T-helper 1 cell treated with Interleukin-12 subunit alpha and Interleukin-12 subunit beta and Interleukin-4 antibody, amounts not matched to agents 30 μg/mL and 1 μg/mL, for 36 hours (primary cell): ENCODE measurements around the gene FRMPD4.
"Not testable (repeated sequence)": the region's sequence is repeated elsewhere in the genome, so short reads cannot be mapped to it uniquely, and the experiment has no call there.

Experiments used
- H3K27ac Mint-ChIP-seq: one replicate; pipeline ENCODE4 v1.8.0; 2021; ENCODE audit warnings: mild to moderate bottlenecking, mixed read lengths
- H3K27me3 Mint-ChIP-seq: one replicate; pipeline ENCODE4 v1.8.0; 2021; ENCODE audit warnings: low read depth, mixed read lengths
- H3K36me3 Mint-ChIP-seq: one replicate; pipeline ENCODE4 v1.8.0; 2021; ENCODE audit warnings: low read depth, mixed read lengths
- H3K4me1 Mint-ChIP-seq: one replicate; pipeline ENCODE4 v1.8.0; 2021; ENCODE audit warnings: low read depth, mixed read lengths
- H3K4me3 Mint-ChIP-seq: one replicate; pipeline ENCODE4 v1.8.0; 2021; ENCODE audit warnings: mild to moderate bottlenecking, moderate library complexity, mixed read lengths
- H3K9me3 Mint-ChIP-seq: one replicate; pipeline ENCODE4 v1.8.0; 2021; ENCODE audit warnings: mixed read lengths

FRMPD4 gene

DNA sequence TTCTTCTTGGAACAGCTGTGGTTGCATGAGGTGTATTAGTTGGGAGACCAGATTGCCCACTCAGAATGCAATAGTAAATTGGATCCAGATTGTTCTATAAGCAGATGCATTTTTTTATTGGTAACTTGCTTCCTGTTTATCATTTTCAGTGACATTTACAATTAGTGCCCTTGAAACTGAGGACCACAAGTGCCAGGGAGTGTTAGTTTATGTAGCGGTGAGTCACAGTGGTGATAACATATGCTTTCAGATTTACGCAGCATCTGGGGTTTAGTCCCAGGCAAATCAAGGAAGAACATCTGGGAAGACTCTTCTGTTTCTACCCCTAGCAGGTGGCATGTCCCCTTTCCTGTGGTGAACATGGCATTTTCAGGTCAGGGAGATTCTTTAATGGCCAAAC lies 24.1 kb downstream of the FRMPD4 start:
- H3K27ac Mint-ChIP-seq: no peak overlapping the region
- H3K27me3 Mint-ChIP-seq: no peaks in the 10 kb centered on the region
- no peaks in the 10 kb centered on the region for H3K9me3 Mint-ChIP-seq
- H3K36me3 Mint-ChIP-seq: no peaks in the 10 kb centered on the region
- no peak overlapping the region for H3K4me3 Mint-ChIP-seq
- H3K4me1 Mint-ChIP-seq: no peaks in the 10 kb centered on the region

DNA sequence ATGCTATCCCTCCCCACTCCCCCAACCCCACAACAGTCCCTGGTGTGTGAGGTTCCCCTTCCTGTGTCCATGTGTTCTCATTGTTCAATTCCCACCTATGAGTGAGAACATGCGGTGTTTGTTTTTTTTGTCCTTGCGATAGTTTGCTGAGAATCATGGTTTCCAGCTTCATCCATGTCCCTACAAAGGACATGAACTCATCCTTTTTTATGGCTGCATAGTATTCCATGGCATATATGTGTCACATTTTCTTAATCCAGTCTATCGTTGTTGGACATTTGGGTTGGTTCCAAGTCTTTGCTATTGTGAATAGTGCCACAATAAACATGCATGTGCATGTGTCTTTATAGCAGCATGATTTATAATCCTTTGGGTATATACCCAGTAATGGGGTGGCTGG lies 25.9 kb downstream of the FRMPD4 start:
- H3K4me3 Mint-ChIP-seq, H3K4me1 Mint-ChIP-seq, H3K27ac Mint-ChIP-seq, H3K36me3 Mint-ChIP-seq, H3K27me3 Mint-ChIP-seq, H3K9me3 Mint-ChIP-seq: not testable (repeated sequence)

DNA sequence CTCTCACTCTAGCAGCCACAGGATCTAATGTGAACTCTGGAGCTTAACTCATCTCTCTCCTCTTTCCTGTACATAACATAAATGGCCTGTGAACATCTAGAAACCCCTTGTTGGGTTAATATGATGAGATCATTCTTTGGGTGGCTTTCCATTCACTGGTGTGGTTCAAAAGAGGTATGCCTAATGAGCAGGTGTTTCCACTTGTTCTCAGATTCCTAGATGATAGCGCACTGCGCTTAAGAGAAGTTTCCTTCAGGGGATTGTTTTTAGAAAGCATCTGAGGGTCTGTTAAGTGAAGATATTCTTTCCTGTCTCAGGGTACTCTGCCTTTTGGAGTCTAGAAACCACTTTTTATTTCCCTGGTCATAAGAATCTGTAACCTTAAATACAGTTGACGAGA lies 32.5 kb downstream of the FRMPD4 start:
- Mint-ChIP-seq H3K27ac (no peak overlapping the region), H3K4me3 (no peak overlapping the region), H3K9me3 (no peaks in the 10 kb centered on the region), H3K4me1 (no peaks in the 10 kb centered on the region), H3K36me3 (no peaks in the 10 kb centered on the region), H3K27me3 (no peaks in the 10 kb centered on the region)

GRCh38 chrX:12174358-12174757 lies 36.1 kb downstream of the FRMPD4 start:
- H3K36me3 Mint-ChIP-seq: no peaks in the 10 kb centered on the region
- no peaks in the 10 kb centered on the region for H3K27me3 Mint-ChIP-seq
- no peak overlapping the region for H3K27ac Mint-ChIP-seq
- no peaks in the 10 kb centered on the region for H3K9me3 Mint-ChIP-seq
- H3K4me1 Mint-ChIP-seq: no peaks in the 10 kb centered on the region
- no peak overlapping the region for H3K4me3 Mint-ChIP-seq

GRCh38 chrX:12197030-12197429 lies 58.8 kb downstream of the FRMPD4 start:
- H3K27me3 Mint-ChIP-seq: no peaks in the 10 kb centered on the region
- H3K4me1 Mint-ChIP-seq: no peaks in the 10 kb centered on the region
- no peaks in the 10 kb centered on the region for H3K36me3 Mint-ChIP-seq
- no peak overlapping the region for H3K4me3 Mint-ChIP-seq
- H3K9me3 Mint-ChIP-seq: no peaks in the 10 kb centered on the region
- H3K27ac Mint-ChIP-seq: no peak overlapping the region

DNA sequence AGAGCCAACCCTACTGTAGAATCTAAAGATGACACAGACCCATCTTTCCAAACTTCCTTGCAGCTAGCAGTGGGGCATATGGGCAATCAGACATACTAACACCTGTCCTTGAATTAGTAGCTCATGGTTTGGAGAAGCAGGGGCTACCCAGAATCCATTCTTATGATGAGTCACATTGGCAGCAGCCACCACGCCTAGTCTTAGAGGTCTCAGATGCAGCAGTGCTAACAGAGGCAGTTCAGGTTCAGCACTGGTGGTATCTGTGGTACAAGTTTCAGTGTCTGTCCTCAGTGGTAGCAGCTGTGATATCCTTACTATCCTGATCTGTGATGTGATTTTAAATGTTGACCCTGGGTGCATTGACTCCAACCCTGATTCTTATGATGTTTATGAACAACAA lies 68.1 kb downstream of the FRMPD4 start:
- no peak overlapping the region for H3K4me3 Mint-ChIP-seq
- H3K36me3 Mint-ChIP-seq: no peaks in the 10 kb centered on the region
- H3K9me3 Mint-ChIP-seq: no peaks in the 10 kb centered on the region
- no peaks in the 10 kb centered on the region for H3K4me1 Mint-ChIP-seq
- no peaks in the 10 kb centered on the region for H3K27me3 Mint-ChIP-seq
- H3K27ac Mint-ChIP-seq: no peak overlapping the region

- Mint-ChIP-seq H3K4me1 (no peaks in the 10 kb centered on the region), H3K36me3 (no peaks in the 10 kb centered on the region), H3K9me3 (no peaks in the 10 kb centered on the region), H3K4me3 (no peak overlapping the region), H3K27ac (no peak overlapping the region), H3K27me3 (no peaks in the 10 kb centered on the region)
Observed at GRCh38 chrX:12210196-12210815, 72.0 kb downstream of the FRMPD4 start.

DNA sequence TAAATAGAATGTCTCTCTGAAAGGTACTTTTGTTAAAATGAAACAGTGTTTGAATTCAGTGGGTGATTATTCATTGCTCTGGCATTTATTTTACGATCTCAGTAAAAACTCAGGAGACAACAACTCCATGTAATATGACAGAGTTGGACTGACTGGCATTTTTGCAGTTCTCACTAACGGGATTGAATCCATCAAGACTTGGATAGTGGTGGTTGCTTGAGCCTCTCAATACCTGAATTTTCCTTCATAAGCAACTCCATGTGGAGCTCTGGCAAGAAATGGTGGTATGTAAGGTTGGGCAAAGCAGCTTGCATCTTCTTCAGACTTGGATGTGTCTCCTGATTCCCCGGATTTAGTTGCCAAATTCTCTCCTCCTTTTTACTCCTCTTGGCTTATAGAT lies 72.7 kb downstream of the FRMPD4 start:
- H3K4me1 Mint-ChIP-seq: no peaks in the 10 kb centered on the region
- H3K9me3 Mint-ChIP-seq: no peaks in the 10 kb centered on the region
- no peak overlapping the region for H3K27ac Mint-ChIP-seq
- H3K4me3 Mint-ChIP-seq: no peak overlapping the region
- H3K27me3 Mint-ChIP-seq: no peaks in the 10 kb centered on the region
- no peaks in the 10 kb centered on the region for H3K36me3 Mint-ChIP-seq

DNA sequence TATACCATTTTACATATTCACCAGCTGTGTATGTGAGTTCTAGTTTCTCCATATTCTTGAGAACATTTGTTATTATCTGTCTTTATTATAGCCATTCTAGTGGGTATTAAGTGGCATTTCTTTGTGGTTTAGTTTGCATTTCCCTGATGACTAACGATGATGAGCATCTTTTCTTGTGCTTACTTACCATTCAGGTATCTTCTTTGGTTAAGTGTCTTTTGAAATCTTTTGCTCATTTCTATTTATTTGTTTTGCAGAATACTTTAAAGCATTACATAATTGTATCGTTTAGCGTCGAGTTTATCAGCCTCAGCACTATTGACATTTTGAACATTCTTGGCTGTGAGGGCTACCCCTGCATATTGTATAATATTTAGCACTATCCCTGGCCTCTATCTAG lies 85.4 kb downstream of the FRMPD4 start:
- no peak overlapping the region for H3K4me3 Mint-ChIP-seq
- H3K36me3 Mint-ChIP-seq: no peaks in the 10 kb centered on the region
- no peaks in the 10 kb centered on the region for H3K9me3 Mint-ChIP-seq
- H3K27me3 Mint-ChIP-seq: no peaks in the 10 kb centered on the region
- H3K27ac Mint-ChIP-seq: no peak overlapping the region
- H3K4me1 Mint-ChIP-seq: no peaks in the 10 kb centered on the region

GRCh38 chrX:12225107-12225506 lies 86.8 kb downstream of the FRMPD4 start:
- Mint-ChIP-seq H3K4me3 (no peak overlapping the region), H3K9me3 (no peaks in the 10 kb centered on the region), H3K27me3 (no peaks in the 10 kb centered on the region), H3K4me1 (no peaks in the 10 kb centered on the region), H3K27ac (no peak overlapping the region), H3K36me3 (no peaks in the 10 kb centered on the region)

- Mint-ChIP-seq H3K4me3 (no peak overlapping the region), H3K36me3 (no peaks in the 10 kb centered on the region), H3K27ac (no peak overlapping the region), H3K4me1 (no peaks in the 10 kb centered on the region), H3K9me3 (no peaks in the 10 kb centered on the region), H3K27me3 (no peaks in the 10 kb centered on the region)
Observed at GRCh38 chrX:12227412-12228041, 89.3 kb downstream of the FRMPD4 start.

- Mint-ChIP-seq H3K27me3 (no peaks in the 10 kb centered on the region), H3K27ac (no peak overlapping the region), H3K36me3 (no peaks in the 10 kb centered on the region), H3K4me1 (no peaks in the 10 kb centered on the region), H3K9me3 (no peaks in the 10 kb centered on the region), H3K4me3 (no peak overlapping the region)
Observed at GRCh38 chrX:12228862-12229261, 90.6 kb downstream of the FRMPD4 start.

GRCh38 chrX:12229986-12230385 lies 91.7 kb downstream of the FRMPD4 start:
- H3K36me3 Mint-ChIP-seq: no peaks in the 10 kb centered on the region
- H3K9me3 Mint-ChIP-seq: no peaks in the 10 kb centered on the region
- H3K27me3 Mint-ChIP-seq: no peaks in the 10 kb centered on the region
- H3K27ac Mint-ChIP-seq: no peak overlapping the region
- H3K4me3 Mint-ChIP-seq: no peak overlapping the region
- no peaks in the 10 kb centered on the region for H3K4me1 Mint-ChIP-seq

- Mint-ChIP-seq H3K4me3 (no peak overlapping the region), H3K4me1 (no peaks in the 10 kb centered on the region), H3K36me3 (no peaks in the 10 kb centered on the region), H3K27ac (no peak overlapping the region), H3K27me3 (no peaks in the 10 kb centered on the region), H3K9me3 (no peaks in the 10 kb centered on the region)
Observed at GRCh38 chrX:12234534-12235329, 96.5 kb downstream of the FRMPD4 start.

- H3K27me3 Mint-ChIP-seq: no peaks in the 10 kb centered on the region
- H3K4me3 Mint-ChIP-seq: no peak overlapping the region
- H3K36me3 Mint-ChIP-seq: no peaks in the 10 kb centered on the region
- no peaks in the 10 kb centered on the region for H3K9me3 Mint-ChIP-seq
- no peak overlapping the region for H3K27ac Mint-ChIP-seq
- no peaks in the 10 kb centered on the region for H3K4me1 Mint-ChIP-seq
Observed at GRCh38 chrX:12236156-12236555, 97.9 kb downstream of the FRMPD4 start.
